HG03457 (cell line): ENCODE results near the gene ATF5.

Source experiments
- ATAC-seq: cut with Tn5 transposase; IDR thresholded peaks from one replicate; pipeline ENCODE4 v1.9.1; 2021; ENCODE audit warnings: moderate number of reproducible peaks; ENCODE audit not compliant: unreplicated experiment

The ATF5 gene

DNA sequence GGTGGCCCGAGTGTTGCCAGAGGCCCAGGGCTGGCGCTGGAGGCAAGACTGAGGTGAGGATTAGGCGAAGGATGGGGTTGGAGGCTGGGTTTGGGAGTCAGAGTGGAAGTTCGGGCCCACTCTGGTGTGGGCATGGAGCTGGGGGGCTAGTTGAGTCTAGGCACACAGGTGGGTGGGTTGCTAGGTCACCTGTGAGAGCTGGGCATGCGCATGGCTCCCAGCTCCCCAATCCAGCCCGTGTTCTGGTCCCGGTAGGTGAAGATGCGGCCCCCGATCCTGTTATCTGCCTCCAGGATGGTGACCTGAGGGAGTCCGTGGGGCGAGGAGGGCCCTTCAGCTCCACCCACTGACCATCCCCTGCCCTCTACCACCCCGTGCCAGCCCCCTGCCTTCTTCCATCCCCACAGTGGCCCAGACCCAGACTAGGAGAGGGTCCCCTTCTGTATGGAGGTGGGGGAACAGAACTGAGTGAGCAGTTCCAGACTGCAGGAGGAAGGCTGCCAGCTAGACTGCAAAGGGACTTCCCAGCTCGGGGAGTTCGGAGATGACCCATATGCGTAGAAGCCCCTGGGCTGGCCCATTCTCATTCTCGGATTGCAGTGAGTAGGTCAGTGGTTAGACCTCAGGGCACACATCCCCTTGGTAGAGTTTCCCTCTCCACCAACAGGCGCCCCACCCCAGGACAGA, 34.0 kb upstream of the ATF5 start:
- ATAC-seq: no peak

DNA sequence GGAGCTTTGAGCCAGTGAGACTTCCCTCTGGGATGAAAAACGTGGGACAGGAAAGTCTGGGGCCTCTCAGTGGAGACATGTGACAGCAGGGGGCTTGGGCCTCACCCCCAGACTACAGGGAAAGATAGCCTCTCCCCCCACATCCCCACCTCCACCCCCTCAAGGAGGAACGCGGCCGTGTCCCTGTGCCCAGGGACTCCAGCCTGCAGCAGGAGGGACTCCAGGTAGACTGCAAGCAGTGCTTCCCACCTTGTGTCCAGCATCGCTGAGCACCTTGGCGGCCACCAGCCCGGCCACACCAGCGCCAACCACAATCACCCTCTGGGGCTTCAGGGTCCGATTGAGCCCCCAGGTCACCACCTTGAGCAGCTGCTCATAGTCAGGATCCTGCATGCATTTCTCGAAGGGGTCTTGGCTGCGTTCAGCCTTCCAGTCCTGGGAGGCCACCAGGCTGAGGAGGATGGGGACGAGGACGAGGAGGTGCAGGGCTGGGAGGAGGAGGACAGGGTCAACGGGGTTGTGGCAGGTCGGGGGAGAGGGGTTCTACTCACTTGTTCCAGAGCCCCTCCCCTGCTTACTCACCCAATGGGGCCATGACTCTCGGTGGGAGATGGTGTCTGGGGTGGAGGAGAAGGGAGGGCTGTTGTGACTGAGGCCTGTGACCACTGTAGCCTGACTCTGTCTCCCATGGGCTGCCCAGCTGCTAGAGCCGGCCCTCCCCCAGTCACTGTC, 33.3 kb upstream of the ATF5 start:
- ATAC-seq: no peak

DNA sequence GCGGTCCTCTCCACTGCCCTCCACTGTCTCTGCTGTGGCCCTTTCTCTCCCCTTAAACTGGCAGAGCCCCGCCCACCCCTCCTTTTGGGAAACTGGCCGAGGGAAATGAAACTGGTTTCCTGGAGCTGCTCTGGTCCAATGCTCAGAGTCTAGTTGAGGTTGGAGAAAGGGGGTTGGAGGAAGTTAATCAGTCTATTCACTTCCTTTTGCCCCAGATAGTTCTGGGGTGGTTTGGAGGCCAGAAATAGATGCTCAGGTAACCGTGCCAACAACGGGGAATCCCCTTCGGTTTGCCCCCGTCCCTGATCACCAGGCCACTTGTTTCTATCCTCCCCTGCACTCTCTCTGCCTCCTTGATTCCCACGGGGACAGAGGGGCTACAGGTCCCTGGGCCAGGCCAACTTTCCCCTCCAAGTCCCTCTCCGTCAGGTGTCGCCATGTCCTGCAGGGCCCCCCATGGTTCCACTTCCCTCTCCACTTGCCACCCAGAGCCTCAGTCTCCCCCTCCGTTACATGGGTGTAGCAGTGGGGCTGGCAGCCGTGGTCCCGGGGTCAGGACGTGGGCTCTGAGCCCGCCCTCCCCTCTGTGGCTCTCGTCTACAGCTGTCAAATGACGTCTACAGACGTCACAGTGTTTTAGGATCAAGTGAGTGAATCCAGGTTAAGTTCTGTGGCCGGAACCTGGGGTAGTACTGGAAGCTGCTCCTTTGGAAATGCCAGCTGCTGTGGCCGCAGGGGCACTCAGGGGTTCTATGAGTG, 32.0 kb upstream of the ATF5 start, which contains the start of gene IL4I1:
Gene IL4I1 (minus strand): TSS at position 25 of the 759 bp plus-strand sequence. CDS start 727 bp downstream, outside the sequence.
- peak; percentile 45 for ATAC-seq

DNA sequence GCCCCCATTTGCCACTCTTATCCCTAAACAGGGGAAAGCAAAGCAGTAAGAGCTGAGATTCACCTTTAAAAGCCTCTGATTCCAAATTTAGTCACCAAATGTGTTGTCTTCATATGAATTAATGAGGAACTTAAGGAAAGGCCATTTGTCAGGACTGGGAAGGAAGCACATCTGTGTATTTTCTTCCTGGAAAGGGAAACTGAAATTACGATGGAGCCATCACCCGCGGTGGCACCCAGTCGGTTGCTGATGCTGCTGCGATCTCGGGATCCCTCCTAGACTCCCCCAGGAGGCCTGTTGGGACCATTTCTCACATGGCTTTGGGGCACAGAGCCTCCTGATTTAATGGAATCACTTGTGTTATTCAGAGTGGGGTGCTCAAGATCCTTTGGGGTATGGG, 24.9 kb upstream of the ATF5 start:
- ATAC-seq: no peak

DNA sequence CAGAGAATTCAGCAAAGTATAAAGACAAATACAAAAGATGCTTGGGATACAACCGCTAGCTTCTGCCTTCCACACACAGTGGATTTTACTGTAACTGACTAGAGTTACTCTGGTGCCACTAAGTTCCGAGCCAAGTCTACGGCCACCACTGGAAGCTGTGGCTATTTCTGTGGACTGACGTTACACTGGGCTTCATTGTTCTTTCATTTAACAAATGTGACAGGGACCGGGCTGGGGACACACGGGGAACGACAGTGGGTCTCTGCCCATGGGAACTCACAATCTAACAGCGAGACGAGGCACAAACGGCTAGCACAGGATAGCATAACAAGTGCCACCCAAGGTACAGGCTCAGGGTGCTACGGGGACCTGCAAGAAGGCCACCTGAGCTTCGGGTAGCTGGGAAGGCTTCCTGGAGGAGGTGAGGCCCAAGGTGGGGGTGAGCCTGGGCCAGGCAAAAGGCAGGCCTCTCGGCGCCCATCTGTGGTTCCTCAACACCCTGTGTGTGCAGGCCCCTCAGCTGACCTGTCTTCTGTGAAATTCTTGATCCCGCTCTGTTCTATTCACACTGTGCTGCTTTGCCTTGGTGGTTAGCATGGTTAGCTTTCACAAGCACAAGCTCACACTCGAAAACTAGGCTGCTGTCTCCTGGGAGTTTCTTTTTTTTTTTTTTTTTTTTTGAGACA, 22.0 kb upstream of the ATF5 start:
- no peak for ATAC-seq

DNA sequence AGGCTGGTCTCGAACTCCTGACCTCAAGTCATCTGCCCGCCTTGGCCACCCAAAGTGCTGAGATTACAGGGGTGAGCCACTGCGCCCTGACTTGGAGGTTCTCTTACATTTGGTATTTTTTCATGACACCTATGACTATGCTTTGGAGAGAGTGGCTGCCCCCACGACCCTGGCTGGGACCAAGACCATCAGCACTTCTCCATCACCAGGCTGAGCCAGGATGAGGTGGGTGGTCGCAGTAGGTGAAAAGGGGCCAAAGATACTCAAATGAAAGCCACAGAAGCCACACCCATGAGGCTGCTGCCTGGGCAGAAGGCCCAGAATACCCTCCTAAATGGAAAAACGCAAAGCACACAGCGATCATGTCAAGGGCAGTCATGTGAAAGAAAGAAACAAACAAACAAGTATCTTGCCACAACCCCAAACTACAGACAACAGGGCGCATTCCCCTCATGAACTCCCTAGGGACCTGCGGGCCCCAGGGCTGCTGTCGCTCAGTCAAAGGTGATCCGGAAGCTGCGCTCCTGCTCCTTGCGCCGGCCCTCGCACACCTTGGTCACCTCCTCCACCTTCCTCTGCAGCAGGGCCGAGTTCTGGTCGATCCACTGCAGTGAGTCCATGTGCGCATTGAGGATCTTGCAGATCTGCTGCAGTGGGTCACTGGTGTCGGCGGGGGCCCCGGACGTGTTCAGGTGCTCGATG, 21.1 kb upstream of the ATF5 start:
- ATAC-seq: no peak

DNA sequence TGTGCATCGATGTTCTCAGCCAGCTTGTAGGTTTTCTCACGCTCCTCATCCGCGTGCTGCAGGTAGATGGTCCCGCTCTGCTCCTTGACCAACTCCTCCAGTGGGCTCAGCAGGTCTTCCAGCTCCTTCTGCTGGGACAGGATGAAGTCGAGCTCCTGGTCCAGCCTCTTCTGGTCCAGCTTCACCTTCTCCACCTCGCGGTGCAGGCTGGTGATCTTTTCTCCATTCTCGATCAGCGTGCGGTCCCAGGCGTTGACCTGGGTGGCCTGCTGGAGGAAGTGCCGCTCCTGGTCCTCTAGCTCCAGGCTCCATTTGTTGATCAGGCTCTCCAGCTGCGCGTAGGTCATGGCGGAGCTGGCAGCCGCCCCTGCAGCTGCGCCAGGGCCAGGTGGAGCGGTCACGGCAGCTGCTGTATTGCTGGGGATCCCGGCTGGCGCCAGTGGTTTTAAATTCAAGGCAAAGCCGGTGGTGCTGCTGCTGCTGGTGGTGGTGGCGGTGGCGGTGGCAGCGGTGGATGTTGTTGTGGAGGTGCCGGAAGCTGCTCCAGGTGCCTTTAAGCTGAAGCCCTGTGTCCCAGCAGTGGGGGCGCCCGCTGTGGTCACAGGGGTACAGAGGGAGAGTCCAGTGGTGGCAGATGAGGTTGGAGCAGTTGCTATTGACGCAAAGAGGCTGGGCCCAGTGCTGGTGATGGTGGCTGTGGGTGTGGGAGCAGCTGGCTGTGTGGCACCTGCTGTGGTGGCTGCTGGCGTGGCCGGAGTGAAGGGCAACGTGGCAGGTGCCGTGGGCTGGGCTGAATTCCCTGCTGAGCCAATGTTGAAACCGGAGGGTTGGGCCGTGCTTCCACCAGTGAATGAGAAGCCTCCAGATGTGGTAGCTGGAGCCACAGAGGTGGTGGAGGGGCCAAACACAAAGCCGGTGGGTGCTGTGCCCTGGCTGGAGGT, 20.3 kb upstream of the ATF5 start:
- no peak for ATAC-seq

DNA sequence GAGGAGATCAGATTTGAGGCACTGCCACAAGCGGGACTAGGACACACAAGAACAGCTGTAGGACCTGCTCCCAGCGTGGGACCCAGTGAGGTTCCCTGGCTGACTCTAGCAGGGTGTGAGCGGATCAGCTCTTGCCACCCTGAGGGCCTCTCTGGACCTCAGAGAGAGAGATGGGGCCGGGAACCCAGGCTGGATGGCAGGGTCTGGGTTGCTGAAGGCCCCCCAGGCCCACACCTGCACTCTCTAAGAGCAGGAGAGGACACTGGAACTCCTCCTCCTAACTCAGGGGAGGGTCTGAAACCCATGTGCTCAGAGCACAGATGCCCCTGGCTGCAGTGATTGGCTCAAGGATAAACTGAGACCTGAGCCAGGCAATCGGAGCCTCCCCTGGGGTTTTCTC, 18.8 kb upstream of the ATF5 start:
- ATAC-seq: no peak

DNA sequence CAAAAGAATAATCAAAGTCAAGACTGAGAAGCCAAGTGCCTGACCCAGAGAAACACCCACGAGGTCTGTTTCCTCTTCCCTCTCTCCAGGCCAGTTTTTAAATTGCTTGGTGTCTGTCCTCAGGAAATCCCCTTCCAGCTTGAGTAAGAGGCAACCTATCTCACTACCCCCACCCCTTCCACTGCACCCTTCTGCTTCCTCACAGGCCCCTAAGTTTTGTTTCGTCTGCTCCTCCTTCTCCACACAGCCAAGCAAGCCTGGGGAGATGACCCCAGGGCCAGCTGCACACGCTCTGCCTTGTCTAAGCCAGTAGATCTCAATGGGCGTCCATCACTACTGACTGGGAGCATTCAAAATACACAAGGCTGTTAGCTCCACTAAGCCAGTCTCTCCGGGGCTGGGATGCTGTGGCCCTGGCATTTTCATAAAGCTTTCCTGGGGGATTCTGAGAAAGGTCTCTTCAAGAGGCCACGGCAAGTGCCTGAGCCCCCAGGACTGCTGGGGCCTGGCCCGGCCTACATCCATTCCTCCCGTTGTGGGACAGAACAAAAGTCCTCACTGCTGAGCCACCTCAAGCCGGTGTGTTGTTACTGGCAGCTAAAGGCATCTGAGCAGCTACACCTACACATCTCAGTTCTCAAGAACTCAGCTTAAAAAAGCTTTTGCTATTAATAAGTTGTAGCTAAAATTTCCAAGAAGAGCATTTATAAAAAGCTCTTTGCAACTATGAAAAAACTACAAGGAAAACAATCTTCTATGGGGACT, 17.4 kb upstream of the ATF5 start:
- no peak for ATAC-seq

DNA sequence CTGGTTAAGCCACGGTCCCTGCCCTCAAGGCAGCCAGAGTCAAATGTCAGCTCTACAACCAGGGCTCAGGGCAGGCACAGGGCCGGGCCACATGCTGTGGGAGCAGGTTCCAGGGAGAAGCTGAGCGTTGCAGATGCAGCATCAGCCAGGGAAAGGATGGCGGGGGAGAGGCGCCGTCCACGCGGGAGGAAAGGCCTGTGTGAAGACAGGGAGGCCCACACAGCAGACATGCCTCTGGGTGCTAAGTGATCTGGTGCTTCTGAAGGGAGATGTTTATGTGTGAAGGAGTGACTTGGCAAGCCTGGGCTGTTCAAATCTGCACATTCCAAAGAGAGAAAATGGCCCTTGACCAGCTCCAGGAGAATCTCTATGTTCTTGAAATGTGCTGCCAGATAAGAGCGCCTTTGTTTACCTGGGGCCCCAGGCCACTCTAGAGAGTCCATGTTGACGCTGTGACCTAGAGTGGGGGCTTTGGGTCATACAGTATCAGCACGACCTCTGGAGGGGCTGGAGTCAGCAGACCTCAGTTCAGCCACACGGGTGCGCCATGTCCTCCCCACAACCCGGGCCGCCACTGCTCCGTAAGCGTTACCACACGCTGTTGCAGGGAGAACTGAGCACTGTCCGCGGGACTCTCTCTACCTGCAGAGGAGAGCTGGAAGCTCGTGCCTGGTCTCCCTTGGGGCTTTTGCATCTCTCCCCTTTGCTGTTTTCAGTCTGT, 15.9 kb upstream of the ATF5 start:
- no peak for ATAC-seq

DNA sequence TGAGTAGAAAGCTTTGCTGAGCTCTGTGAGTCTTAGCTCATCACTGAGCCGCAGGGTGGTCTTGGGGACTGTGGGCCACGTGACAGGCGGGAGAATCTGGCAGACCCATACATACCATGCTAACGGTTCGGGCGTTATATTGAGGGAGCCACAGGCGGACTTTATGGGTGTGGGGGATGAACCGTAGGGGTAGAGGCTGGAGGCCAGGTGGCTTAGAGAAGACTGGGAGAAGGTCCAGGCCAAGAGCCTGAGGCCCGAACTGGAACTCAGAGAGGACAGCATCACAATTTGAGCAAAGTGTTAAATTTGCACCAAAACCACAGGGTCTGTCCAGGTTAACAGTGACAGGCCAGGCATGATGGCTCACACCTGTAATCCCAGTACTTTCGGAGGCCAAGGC, 15.3 kb upstream of the ATF5 start:
- no peak for ATAC-seq

DNA sequence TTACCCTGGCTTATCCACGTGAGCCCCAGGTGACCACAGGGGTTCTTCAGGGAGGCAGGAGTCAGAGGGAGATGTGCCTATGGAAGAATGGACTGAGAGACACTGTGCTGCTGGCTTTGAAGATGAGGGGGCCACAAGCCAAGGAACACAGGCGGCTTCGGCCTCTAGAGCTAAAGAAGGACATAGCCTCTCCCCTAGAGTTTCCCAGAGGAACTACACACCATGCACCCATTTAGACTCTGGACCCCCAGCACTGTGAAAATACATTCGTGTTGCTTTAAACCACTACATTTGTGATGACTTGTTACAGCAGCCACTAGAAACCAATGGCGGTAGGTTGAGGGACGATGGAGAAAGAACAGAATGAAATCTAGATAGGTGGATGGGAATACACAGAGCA, 13.7 kb upstream of the ATF5 start:
- ATAC-seq: no peak

DNA sequence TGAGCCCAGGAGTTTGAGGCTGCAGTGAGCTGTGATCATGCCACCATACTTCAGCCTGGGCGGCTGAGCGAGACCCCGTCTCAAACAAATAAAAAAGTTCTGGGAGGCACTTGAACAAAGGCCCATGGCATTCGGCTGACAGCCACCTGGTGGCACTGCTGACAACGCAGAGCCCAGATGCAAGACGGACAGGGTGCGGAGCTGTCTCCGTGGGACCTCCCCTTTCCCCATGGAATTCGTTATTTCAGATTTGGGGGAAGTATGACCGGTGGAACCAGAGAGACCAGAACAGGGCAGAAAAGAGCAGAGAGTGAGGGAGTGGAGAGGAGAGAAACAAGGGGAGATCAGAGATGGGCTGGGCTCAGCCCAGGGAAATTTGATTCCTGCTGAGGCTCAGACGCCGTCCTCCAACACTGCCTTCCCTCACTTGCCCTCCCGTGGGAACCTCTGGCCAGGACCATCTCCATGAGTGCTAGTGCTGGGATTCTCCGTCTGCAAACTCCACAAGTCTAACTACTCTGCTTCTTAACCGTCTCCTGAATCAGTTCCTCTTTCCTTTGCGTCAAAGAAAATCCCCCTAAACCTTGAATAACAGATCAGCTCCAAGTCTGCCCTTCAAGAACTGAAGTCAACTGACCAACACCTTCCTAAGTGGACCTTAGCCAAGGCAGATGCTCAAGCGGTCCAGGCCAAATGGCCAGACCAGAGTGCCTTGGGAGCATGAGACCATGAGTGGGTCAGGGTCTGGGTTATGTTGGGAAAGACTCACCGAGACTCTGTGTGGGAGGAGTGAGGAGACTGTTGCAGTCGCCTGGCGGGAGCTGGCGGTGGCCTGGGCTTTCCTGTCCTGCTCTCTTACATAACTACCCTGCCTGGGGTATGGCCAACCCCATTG, 11.9 kb upstream of the ATF5 start:
- ATAC-seq: no peak

DNA sequence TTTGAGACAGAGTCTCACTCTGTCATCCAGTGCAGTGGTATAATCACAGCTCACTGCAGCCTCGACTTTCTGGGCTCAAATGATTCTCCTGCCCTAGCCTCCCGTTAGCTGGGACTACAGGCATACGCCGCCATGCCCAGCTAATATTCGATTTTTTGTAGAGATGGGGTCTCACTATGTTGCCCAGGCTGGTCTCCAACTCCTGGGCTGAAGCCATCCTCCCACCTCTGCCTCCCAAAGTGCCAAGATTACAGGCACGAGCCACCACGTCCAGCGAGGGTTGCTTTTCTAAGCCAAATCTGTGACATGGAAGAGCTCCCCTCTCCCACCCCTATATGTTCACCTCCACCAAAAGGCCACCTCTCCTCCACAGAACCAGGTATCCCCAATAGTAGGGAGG, 10.9 kb upstream of the ATF5 start:
- ATAC-seq: no peak

DNA sequence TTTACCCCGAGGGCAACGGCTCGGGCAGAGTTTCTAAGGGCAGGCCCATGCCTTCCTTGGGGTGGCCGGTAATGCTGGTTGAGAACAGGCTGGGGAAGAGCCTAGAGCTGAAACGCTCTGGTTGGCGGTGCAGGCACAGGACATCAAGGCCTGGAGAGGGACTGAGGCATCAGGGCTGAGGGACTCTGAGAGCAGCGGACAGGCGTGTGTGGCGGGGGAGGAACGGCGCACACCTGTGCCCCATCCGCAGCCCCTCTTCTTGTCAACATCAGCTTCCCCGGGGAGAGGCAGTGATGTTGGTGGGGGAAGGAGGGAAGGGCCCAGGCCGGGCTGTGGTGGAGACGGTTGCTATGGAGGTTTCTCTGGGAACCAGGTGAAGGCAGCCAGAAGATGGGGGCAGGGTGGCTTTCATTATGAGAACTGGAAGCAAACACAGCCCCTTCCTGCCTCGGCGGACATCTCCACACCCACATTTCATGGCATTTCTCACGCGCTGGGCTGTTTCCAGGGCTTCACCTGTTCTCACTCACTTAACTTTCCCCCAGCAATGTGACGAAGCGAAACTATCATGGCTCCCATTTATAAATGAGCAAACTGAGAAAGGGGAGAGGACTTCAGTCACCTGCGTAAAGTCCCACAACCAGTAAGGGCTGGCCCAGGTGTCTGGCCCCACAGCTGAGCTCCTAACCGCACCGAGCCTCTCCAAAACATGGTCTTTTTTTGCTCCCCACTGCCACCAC, 8.2 kb upstream of the ATF5 start:
- ATAC-seq: no peak
